GM12891 (cell line): ENCODE results near the gene SELENOH.

ENCODE experiments used
- POLR2A ChIP-seq: IDR thresholded peaks from 2 replicates; pipeline ENCODE4 v1.6.1; 2011; ENCODE audit warnings: low read depth, low read length, control low read depth
- POLR2AphosphoS5 ChIP-seq: IDR thresholded peaks from 2 replicates; pipeline ENCODE4 v1.6.1; 2011; ENCODE audit warnings: low read depth, low read length, control low read depth
- SPI1 ChIP-seq: IDR thresholded peaks from 2 replicates; pipeline ENCODE4 v1.6.1; 2011; ENCODE audit warnings: low read depth, low read length, control low read depth
- TAF1 ChIP-seq: IDR thresholded peaks from 2 replicates; pipeline ENCODE4 v1.6.1; 2011; ENCODE audit warnings: low read depth, low read length, control low read depth

DNA sequence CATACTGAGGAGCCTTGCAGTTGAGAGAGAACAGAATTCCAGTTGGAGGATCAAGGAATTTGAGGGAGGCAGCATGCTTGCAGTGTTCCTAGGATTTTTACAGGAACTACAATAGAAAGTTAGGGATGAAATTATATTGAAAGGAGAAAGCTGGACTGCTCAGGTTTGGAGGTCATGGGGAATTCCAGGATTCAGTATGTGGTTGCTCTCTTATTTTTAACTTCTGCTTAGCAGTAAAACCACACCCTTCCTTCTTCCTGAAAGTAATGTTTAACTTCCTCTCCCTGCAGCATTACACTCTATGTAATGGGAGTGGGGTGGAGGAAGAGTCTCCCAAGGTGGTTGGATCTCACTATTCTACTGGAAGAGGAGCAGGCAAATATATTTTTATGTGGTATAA, 51.6 kb downstream of the SELENOH start:
- no peak for TF ChIP-seq POLR2A
- TF ChIP-seq TAF1: no peak
- peak; percentile 51; the same call in 1 of the 2 replicates for TF ChIP-seq SPI1
- no peak for TF ChIP-seq POLR2AphosphoS5
